Renal cortical epithelial cell (primary cell): Measurements from ENCODE around the gene AADAT. TPM values are rescaled to one million over a fixed set of nuclear protein-coding genes. Genes with fewer than 3 reads are reported as not detected.
"Not testable (repeated sequence)": the region's sequence is repeated elsewhere in the genome, so short reads cannot be mapped to it uniquely, and the experiment has no call there.

Source experiments
- DNase-seq: peaks from one replicate; pipeline ENCODE4 v3.0.0-alpha.2; 2011; ENCODE audit warnings: low read depth
- total RNA-seq: library from RNA; depleted of rRNA; stranded (reverse); fragments of >200 nt; gene quantifications from 2 replicates; pipeline ENCODE4 v1.2.3, GENCODE V29; 2014

Gene AADAT
- 1.6 and 5.9 TPM in 2 replicates for total RNA-seq

DNA sequence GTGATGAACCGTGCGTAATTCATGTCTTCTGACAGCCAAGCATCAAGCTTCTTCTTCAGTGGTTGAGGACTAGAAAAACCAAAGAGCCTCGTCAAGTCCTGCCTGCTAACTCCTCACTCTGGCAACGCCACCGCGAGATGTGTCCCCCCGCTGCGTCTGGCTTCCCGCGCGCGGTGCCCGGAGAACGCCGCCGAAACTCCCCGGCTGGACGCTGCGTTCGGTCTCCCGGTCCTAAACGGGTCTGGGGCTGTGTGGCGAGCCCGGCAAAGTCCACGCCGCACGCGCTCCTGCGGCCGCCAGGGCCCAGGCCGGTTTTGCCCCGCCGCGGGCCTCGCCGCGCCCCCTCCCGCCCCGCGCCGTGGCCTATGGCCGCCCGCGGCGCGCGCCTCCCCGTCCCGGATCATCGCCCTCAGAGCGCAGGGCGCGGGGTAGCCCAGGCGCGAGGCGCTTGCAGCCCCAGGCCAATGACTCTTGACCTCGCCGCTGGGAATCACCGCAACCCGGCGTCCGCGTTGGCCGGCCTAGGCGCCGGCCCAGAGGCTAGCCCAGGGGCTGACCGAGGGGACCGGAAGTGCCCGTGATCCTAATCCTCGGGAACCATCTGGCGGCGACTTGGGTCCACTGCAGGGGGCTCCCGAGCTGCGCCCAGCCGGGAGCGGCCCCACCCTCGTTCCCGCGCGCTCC lies at the start of gene AADAT:
AADAT (minus strand) TSS at position 289 of the 684 bp plus-strand sequence; CDS start at position 23, 266 bp downstream.
- peak; percentile 38 for DNase-seq

DNA sequence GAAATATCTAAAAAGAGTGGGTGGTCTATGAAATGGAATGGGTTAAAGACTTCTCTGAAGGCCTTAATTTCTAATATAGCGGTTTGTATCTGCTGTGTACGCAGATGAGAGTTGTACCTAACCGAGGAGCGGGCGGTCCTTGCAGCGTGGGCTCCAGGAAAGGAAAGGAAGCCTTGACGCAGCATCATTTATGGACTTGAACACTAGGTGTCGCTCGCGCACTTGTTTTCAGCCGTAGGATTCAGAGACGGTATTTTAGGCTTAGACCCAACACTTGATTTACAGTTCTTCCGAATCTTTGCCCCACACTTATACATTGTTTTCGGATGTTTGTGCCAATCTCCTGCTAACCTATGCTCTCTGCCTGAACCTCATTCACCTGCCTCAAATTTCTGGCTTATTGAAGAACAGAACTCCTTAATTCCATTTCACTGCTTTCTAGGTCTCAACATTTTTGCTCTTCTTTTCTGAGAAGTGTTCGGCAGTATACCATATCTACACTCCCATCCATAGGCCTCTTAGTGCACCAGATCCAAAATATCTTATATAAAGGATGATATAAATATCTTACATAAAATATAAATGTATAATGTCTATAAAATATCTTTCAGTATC lies 48.9 kb upstream of the AADAT start:
- DNase-seq = peak; percentile 66

DNA sequence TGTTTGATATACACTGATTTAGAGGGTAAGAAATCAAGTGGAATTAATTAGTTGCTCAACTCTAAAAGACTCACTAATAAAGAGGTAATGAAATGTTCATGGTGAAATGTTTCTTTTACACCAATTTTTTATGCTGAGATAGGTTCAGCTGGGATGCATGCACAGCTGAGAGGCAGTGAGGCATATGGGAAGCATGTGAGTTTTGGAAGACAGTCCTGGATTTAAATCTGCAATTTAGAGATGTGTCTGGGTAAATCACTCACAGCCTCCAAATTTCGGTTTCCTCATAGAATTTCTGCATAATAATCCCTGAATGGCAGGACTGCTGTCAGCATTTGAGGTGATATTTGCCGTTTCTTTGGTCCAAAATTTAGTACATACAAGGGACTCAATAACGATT lies 48.2 kb upstream of the AADAT start:
- DNase-seq = no peak

DNA sequence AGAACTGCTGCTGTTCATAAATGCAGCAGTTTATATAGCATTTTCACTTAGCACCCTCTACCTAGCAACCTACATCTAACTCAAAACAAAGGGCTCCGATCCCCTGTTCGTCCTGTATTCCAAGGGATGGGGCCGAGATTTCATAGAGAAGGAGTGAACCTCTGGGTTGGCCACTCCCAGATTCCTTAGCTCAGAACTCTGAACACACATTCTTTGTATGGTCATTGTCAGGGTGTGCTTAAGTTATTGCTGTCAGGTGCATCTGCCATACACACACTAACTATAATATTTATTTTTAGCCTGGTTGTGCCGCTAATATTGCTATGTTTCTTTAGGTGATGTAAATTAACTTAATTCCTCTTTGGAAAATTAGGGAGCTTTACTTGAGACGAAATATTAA lies 47.7 kb upstream of the AADAT start:
- DNase-seq = no peak

DNA sequence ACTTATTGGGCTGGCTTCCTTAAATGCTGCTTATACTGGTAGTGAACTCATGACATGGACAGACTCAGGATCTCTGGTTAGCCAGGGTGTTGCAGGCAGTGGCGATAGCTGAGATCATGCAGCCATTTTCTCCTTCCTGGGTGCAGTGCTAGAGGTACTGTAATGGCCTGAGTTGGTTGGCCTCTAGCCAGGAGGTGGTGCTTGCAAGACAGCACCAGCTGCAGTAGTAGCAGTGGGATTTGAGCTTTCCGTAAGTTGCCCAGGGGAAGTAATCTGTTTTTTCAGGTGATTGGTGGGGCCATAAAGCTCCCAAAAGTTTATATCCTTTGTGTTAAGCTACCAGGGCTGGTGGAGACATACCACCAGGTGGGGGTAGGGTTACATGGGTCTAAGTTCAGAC lies 45.1 kb upstream of the AADAT start:
- no peak for DNase-seq

DNA sequence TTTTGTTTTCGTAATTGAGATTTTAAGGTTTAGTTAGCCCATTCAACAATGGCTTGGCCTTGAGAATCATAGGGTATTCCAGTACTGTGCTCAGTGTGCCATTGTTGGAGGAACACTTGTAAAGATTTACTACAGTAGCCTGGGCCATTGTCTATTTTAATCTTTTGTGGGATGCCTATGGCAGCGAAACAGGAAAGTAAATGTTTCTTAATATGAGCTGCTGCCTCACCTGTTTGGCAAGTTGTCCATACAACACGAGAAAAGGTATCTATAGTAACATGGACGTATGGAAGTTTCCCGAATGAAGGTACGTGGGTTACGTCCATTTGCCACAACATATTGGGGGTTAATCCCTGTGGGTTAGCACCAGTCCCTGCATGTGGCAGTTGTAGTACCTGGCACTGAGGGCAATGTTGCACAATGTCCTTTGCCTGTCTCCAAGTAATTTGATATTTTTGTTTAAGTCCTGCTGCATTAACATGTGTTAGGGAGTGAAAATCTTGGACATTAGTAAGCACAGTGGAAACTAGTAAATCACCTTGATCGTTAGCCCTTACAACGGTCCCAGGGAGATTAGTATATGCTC lies 38.6 kb upstream of the AADAT start:
- no peak for DNase-seq

DNA sequence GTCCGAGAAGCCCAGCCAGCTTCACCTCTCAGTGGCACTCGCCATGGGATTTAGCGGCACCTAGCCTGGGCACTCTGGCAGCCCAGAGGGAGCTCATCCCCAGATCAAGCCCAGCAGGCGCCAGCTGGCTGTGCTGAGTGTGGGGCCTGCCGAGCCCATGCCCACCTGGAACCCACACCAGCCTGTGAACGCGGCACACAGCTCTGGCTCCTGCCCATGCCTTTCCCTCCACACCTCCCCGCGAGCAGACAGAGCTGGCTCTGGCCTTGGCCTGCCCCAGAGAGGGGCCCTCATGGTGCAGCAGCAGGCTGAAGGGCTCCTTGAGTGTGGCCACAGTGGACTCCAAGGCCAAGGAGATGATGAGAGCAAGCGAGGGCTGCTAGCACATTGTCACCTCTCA lies 38.0 kb upstream of the AADAT start:
- no peak for DNase-seq

DNA sequence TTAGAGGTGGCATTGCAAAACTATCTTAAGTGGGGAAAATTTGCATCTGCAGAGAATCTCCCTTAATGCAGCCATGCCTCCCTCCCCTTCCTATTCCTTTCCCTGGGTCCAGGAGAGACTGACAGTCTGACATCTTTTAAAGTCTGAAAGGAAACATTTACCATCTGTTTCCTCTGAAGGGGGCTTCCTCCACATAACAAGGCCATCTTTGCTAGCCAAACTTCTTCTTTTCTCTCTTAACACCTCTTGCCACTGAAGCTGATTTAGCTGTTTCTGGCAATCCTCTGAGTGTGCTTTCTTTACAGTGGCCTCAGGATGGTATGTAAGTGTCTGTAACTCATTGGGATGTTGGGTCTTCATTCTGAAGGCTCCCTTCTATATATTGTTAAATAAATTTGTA lies 34.6 kb upstream of the AADAT start:
- DNase-seq = no peak

DNA sequence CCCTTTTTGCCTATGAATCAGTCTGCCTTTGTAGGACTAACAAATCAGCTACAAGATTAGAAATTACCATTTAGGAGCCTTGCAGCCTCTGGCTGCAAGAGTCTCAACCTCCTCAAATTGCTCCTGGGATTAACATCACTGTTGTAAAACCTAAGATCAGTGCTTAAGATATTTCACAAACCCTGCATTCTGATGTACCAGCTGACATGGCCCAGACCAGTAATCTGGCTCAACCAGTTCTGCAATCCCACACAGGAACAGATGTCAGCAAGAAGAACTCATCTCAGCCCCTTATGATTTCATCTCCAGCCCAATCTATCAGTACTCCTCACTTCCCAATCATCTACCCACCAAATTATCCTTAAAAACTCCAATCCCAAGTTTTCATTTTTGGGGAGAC lies 32.5 kb upstream of the AADAT start:
- no peak for DNase-seq

DNA sequence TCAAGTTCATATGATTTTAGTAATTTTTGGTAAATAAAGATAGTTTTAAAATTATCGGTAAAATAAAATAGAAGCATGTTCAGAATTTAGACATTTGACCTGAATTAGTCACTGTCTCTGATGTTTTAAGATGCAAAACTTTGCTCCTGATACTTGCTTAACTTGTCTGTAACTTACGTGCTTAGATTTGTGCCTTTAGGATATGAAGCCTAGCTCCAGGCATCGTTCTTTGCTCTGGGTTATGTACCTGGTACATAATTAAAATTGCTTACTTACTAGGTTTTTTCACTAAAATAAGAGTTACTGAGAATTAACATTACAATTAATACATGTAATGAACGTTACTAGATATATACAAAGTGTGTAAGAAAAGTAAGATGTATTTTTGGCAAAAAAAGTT lies 24.9 kb upstream of the AADAT start:
- no peak for DNase-seq

DNA sequence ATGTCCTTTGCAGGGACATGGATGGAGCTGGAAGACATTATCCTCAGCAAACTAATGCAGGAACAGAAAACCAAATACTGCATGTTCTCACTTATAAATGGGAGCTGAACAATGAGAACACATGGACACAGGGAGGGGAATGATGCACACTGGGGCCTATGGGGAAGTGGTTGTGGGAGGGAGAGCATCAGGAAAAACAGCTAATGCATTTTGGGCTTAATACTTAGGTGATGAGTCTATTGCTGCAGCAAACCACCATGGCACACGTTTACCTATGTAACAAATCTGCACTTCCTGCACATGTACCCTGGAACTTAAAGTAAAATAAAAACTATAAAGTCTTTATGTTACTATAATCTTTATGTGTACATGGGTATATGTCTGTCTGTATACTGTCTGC lies 24.4 kb upstream of the AADAT start:
- DNase-seq = not testable (repeated sequence)

DNA sequence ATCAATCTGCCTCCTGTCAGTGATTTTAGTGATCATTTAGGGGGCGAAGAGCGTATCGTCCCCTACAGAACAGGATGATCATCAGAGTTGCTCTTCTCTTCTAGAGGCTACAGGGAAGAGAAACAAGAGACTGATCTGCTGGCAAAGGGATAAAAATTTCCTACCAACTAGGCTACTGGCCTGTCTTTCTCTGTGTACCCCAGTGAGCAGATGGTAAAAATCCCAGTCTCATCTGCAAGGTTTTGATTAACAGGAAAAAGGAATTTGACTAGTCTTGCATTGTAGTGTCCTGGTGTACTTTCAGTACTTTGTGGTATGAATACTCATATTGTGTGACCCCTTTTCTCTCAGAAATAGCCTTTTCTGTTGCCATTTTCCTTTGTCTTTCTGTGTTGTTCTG lies 21.8 kb upstream of the AADAT start:
- DNase-seq = no peak

DNA sequence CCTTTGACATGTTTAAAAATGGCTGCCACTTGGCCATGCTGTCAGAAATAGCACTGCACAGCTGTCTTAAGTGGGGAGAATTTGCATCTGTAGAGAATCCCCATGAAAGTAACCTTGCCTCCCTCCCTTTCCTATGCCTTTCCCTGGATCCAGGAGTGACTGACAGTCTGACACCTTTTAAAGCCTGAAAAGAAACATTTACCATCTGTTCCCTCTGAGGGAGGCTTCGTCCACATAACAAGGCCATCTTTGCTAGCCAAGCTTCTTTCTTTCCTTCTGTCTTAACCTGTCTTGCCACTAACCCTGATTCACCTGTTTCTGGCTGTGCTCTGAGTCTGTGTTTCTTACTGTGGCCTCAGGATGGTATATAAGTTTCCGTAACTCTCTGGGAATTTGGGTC lies 21.3 kb upstream of the AADAT start:
- no peak for DNase-seq

DNA sequence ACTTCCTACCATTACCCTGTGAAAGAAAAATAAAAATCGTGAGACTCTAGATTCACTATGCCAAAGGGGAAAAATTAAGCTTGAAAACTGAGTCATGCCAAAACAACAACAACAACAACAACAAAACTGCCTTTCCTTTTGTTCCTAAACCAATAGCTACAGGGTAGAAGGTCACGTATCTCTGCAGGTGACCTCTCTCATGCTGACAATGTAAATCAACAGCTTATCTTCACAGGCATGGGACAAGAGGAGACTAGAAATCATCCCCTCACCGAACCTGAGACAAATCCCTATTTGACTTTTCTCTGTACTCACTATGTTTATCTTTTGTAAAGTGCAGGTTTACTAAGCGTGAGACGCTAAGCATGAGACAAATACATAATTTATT lies 20.5 kb upstream of the AADAT start:
- no peak for DNase-seq

DNA sequence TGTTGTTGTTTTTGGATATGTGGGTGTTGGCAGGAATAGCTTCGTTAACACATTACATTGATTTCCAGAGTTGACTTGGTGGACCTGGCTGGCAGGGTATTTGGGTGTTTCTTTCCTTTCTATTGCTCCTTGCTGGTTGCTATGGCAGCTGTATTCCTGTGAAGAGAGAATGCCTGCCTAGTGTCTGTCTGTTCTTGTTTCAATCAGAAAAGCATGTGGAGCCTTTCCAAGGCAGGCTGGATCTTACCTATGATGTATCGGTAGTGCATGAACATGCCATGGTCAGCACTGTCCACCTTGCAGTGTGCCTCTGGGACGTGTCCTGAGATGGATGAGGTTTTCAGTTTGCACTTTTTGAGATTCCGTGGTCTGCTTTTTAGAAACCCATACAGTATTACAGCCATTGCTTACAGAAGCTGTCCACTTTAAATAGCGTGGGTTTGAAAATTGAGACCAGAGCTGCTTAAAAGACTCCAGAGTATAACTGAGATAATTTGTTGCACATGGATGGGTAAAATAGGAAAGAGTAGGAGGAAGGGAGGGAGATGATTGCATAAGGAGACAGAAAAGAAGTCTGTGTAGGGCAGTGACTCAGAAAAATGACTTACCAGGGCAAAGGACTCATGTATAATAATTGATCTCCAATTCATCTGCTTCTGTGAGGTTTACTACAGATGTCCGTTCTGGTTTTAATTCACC lies 20.0 kb upstream of the AADAT start:
- peak; percentile 45 for DNase-seq

DNA sequence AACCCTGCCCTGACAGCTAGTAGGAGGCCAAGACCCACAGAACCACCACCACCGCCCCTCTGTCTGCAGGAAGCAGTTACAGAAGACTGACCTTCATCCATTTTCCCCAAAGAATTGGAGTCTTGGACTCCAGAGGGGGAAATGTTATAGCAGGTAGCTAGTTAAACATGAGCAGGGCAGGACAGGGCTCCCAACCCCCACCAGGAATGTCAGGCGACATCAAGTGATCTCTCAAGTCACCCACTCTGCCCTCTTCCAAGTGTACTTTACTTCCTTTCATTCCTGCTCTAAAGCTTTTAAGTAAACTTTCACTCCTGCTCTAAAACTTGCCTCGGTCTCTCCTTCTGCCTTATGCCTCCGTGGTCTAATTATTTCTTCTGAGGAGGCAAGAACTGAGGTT lies 17.1 kb upstream of the AADAT start:
- no peak for DNase-seq

DNA sequence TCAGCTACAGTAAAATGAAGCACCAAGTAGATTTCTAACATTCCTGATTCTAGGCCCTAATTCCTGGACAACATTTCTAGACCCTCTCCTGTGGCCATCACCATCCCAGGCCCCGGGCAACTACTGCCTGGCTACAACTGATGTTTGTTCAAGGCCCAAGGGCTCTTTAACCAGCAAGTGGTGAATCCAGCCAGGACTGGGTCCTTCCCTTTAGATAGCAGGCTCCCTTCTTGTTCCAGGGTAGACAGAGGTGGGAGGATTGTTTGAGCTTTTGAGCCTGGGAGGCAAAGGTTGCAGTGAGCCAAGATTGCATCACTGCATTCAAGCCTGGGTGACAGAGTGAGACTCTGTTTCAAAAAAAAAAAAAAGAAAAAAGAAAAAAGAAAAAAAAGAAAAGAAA lies 12.7 kb upstream of the AADAT start:
- DNase-seq = peak; percentile 42

DNA sequence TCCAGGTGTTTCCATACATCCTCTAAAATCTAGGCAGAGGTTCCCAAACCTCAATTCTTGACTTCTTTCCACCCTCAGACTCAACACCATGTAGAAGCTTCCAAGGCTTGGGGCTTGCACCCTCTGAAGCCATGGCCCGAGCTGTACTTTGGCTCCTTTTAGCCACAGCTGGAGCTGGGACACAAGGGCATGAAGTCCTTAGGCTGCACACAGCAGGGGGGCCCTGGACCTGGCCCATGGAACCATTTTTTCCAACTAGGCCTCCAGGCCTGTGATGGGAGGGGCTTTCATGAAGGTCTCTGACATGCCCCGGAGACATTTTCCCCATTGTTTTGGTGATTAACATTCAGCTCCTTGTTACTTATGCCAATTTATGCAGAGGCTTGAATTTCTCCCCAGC lies 8.4 kb upstream of the AADAT start:
- DNase-seq = not testable (repeated sequence)

DNA sequence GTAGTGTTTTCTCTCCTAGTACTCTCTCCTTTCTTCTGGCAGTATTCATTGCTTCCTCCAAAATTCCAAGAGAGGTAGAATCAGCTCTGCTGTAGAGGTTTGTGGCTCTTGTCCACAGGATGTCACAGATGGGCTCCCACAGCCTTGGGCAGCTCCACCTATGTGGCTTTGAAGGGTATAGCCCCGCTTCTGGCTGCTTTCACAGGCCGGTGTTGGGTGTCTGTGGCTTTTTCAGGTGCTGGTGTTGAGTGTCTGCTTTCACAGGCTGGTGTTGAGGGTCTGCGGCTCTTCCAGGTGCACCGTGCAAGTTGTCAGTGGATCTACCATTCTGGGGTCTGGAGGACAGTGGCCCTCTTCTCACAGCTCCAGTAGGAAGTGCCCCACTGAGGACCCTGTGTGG lies 7.9 kb upstream of the AADAT start:
- no peak for DNase-seq

DNA sequence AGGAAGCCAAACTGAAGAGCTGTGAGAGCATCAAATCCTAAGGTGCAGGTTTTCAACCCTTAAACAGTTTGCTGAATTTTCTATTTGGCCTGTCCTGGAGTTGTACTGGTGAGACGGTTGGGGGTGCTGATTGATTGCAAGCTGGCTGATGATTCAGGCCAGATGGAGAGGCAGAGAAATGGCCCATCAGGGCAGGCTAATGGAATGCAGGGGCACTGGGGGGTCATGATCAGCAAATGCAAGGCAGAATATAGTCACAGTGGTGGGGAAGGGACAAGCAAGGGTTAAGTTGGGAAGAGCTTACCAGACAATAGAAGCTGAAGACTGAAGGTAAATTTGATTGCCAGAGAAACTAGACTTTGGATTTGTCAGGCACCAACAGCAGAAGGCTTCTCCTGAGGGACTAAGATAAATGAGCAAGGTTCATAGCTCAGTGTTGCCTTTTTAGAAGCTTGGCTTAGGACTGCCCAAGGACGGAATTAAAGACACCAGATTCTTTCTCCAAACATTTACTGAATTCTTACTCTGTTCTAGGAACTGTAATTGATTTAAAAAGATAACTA lies 4.3 kb upstream of the AADAT start:
- no peak for DNase-seq

DNA sequence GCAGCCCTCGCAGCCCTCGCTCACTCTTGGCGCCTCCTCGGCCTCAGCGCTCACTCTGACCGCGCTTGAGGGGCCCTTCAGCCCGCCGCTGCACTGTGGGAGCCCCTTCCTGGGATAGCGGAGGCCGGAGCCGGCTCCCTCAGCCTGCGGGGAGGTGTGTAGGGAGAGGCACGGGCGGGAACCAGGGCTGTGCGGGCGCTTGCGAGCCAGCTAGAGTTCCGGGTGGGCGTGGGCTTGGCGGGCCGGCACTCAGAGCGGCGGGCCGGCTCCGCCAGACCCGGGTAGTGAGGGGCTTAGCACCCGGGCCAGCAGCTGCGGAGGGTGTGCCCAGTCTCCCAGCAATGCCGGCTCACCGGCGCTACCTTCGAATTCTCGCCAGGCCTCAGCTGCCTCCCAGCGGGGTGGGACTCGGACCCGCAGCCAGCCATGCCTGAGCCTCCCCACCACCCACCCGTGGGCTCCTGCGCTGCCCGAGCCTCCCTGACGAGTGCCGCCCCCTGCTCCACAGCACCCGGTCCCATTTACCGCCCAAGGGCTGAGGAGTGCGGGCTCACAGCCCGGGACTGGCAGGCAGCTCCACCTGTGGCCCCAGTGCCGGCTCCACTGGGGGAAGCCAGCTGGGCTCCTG lies 1.4 kb upstream of the AADAT start:
- DNase-seq = no peak
